Naive thymus-derived CD8-positive, alpha-beta T cell (primary cell): ENCODE results near the gene ATP4A. TPM values are rescaled to one million over a fixed set of nuclear protein-coding genes. Genes with fewer than 3 reads are reported as not detected.

Experiments used
- polyA plus RNA-seq, 3 donors: library from polyadenylated mRNA; unstranded; fragments of 300-500 nt; fragmentation: Illumina TruSeq; gene quantifications; one replicate each; pipeline ENCODE4 v1.2.3, GENCODE V29; 2021
- total RNA-seq, 8 experiments: library from RNA in 2 of 8; stranded (reverse) in 2 of 8; gene quantifications; one replicate each; pipeline ENCODE4 v1.2.3 and lab custom pipeline; 2021 to 2026

The ATP4A gene
- total and polyA plus RNA-seq, 5 experiments from 2014 or later: not detected

Other genes with a start within 250 kb of the ATP4A start
- 10 to 100 TPM; 20.0 to 21.1 TPM for gene CD22, start 234.5 kb downstream of the ATP4A start, total RNA-seq
- gene CD22, start 234.5 kb downstream of the ATP4A start, polyA plus RNA-seq: under 1 TPM in 2 of 3 donors, not detected in 1; 0.46 to 0.73 TPM
- gene FFAR1, start 215.8 kb downstream of the ATP4A start, total RNA-seq: not detected
- not detected for gene FFAR1, start 215.8 kb downstream of the ATP4A start, polyA plus RNA-seq
- not detected for gene FFAR3, start 205.2 kb downstream of the ATP4A start, total RNA-seq
- gene FFAR3, start 205.2 kb downstream of the ATP4A start, polyA plus RNA-seq: not detected
- gene GPR42, start 192.6 kb downstream of the ATP4A start, total RNA-seq: not detected
- not detected for gene GPR42, start 192.6 kb downstream of the ATP4A start, polyA plus RNA-seq
- not detected for gene FFAR2, start 115.4 kb downstream of the ATP4A start, total RNA-seq
- not detected for gene FFAR2, start 115.4 kb downstream of the ATP4A start, polyA plus RNA-seq
- gene KRTDAP, start 73.2 kb downstream of the ATP4A start, total RNA-seq: not detected
- gene KRTDAP, start 73.2 kb downstream of the ATP4A start, polyA plus RNA-seq: not detected
- gene DMKN, start 50.0 kb downstream of the ATP4A start, total RNA-seq: 1 to 10 TPM; 1.8 to 2.6 TPM
- 1 to 10 TPM in 1 of 3 donors, under 1 TPM in 2; 0.27 to 5.8 (median 0.42) TPM for gene DMKN, start 50.0 kb downstream of the ATP4A start, polyA plus RNA-seq
- gene SBSN, start 35.3 kb downstream of the ATP4A start, total RNA-seq: under 1 TPM in 1 of 2 experiments, not detected in 1; 0.31 TPM
- not detected for gene SBSN, start 35.3 kb downstream of the ATP4A start, polyA plus RNA-seq
- not detected for gene GAPDHS, start 30.2 kb downstream of the ATP4A start, total RNA-seq
- gene GAPDHS, start 30.2 kb downstream of the ATP4A start, polyA plus RNA-seq: not detected
- gene TMEM147, start 18.0 kb downstream of the ATP4A start, total RNA-seq: 10 to 100 TPM; 31.1 to 34.3 TPM
- gene TMEM147, start 18.0 kb downstream of the ATP4A start, polyA plus RNA-seq: 100 to 1,000 TPM; 151 to 159 (median 157) TPM
- gene PMIS2, start 22.5 kb upstream of the ATP4A start, total RNA-seq: not detected
- gene PMIS2, start 22.5 kb upstream of the ATP4A start, polyA plus RNA-seq: not detected
- gene HAUS5, start 49.1 kb upstream of the ATP4A start, total RNA-seq: 10 to 100 TPM; 27.1 to 29.8 TPM
- gene HAUS5, start 49.1 kb upstream of the ATP4A start, polyA plus RNA-seq: 1 to 10 TPM; 6.6 to 7.7 (median 7.2) TPM
- 10 to 100 TPM; 55.5 to 56.2 TPM for gene RBM42, start 65.4 kb upstream of the ATP4A start, total RNA-seq
- 10 to 100 TPM; 54.1 to 59.7 (median 58.0) TPM for gene RBM42, start 65.4 kb upstream of the ATP4A start, polyA plus RNA-seq
- 1 to 10 TPM in 1 of 2 experiments, under 1 TPM in 1; 0.55 to 1.0 TPM for gene ETV2, start 78.1 kb upstream of the ATP4A start, total RNA-seq
- under 1 TPM in 2 of 3 donors, not detected in 1; 0.27 to 0.47 TPM for gene ETV2, start 78.1 kb upstream of the ATP4A start, polyA plus RNA-seq
- gene COX6B1, start 84.7 kb upstream of the ATP4A start, total RNA-seq: 100 to 1,000 TPM; 197 to 212 TPM
- 100 to 1,000 TPM; 824 to 920 (median 852) TPM for gene COX6B1, start 84.7 kb upstream of the ATP4A start, polyA plus RNA-seq
- gene UPK1A, start 102.9 kb upstream of the ATP4A start, total RNA-seq: not detected
- gene UPK1A, start 102.9 kb upstream of the ATP4A start, polyA plus RNA-seq: not detected
- under 1 TPM; 0.21 to 0.36 TPM for gene ZBTB32, start 140.9 kb upstream of the ATP4A start, total RNA-seq
- gene ZBTB32, start 140.9 kb upstream of the ATP4A start, polyA plus RNA-seq: under 1 TPM; 0.15 to 0.68 (median 0.43) TPM
- gene KMT2B, start 154.3 kb upstream of the ATP4A start, total RNA-seq: 10 to 100 TPM; 73.9 to 79.2 TPM
- 1 to 10 TPM in 1 of 3 donors, under 1 TPM in 2; 0.60 to 2.8 (median 0.83) TPM for gene KMT2B, start 154.3 kb upstream of the ATP4A start, polyA plus RNA-seq
- gene IGFLR1, start 178.8 kb upstream of the ATP4A start, total RNA-seq: 10 to 100 TPM; 79.8 to 82.5 TPM
- 10 to 100 TPM; 70.2 to 92.7 (median 92.6) TPM for gene IGFLR1, start 178.8 kb upstream of the ATP4A start, polyA plus RNA-seq
- 10 to 100 TPM; 52.7 to 53.1 TPM for gene U2AF1L4, start 181.8 kb upstream of the ATP4A start, total RNA-seq
- gene U2AF1L4, start 181.8 kb upstream of the ATP4A start, polyA plus RNA-seq: 10 to 100 TPM; 43.1 to 93.1 (median 76.6) TPM
- 10 to 100 TPM; 23.0 to 26.2 TPM for gene PSENEN, start 182.0 kb upstream of the ATP4A start, total RNA-seq
- 10 to 100 TPM; 68.7 to 76.5 (median 71.2) TPM for gene PSENEN, start 182.0 kb upstream of the ATP4A start, polyA plus RNA-seq
- gene LIN37, start 184.9 kb upstream of the ATP4A start, total RNA-seq: 10 to 100 TPM; 14.0 to 16.6 TPM
- 10 to 100 TPM in 1 of 3 donors, 1 to 10 TPM in 2; 5.4 to 15.5 (median 8.1) TPM for gene LIN37, start 184.9 kb upstream of the ATP4A start, polyA plus RNA-seq
- gene HSPB6, start 193.4 kb upstream of the ATP4A start, total RNA-seq: not detected
- not detected for gene HSPB6, start 193.4 kb upstream of the ATP4A start, polyA plus RNA-seq
- 10 to 100 TPM; 42.0 to 43.5 TPM for gene PROSER3, start 194.5 kb upstream of the ATP4A start, total RNA-seq
- 1 to 10 TPM; 3.4 to 7.4 (median 5.8) TPM for gene PROSER3, start 194.5 kb upstream of the ATP4A start, polyA plus RNA-seq
- 10 to 100 TPM in 1 of 2 experiments, 1 to 10 TPM in 1; 8.7 to 11.1 TPM for gene ARHGAP33, start 211.9 kb upstream of the ATP4A start, total RNA-seq
- gene ARHGAP33, start 211.9 kb upstream of the ATP4A start, polyA plus RNA-seq: under 1 TPM in 1 of 3 donors, not detected in 2; 0.13 TPM
- gene PRODH2, start 249.2 kb upstream of the ATP4A start, total RNA-seq: not detected
- not detected for gene PRODH2, start 249.2 kb upstream of the ATP4A start, polyA plus RNA-seq